Activated CD4-positive, CD25-positive, alpha-beta regulatory T cell treated with anti-CD3 and anti-CD28 coated beads, Interleukin-2, amount 50 U/mL, for 72 hours (primary cell): ENCODE results near the gene NLRC3.
A peak's percentile ranks its signal among the peaks of the same experiment; 100 is the strongest.
"Not testable (repeated sequence)": the region's sequence is repeated elsewhere in the genome, so short reads cannot be mapped to it uniquely, and the experiment has no call there.

Experiments
- DNase-seq: peaks from one replicate; pipeline ENCODE4 v3.0.0; 2021

NLRC3 gene

DNA sequence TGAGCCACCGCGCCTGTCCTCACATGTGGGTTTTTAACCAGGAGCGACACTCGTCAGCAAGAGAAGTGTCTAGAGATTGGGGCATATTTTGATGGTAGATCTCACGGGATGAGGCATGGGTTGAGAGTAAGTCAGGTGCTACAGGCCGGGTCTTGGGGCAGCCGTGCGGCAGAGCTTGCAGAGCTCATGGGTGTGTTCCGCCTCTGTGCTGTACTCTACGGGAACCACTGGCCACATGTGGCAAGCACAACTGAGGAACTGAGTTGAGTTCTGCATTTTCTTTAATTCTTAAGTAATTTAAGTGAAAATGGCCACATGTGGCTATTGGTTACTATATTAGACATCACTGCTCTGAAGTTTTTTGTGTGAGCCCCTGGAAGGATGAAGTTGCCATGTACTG lies 66.8 kb downstream of the NLRC3 start:
- no peak for DNase-seq

DNA sequence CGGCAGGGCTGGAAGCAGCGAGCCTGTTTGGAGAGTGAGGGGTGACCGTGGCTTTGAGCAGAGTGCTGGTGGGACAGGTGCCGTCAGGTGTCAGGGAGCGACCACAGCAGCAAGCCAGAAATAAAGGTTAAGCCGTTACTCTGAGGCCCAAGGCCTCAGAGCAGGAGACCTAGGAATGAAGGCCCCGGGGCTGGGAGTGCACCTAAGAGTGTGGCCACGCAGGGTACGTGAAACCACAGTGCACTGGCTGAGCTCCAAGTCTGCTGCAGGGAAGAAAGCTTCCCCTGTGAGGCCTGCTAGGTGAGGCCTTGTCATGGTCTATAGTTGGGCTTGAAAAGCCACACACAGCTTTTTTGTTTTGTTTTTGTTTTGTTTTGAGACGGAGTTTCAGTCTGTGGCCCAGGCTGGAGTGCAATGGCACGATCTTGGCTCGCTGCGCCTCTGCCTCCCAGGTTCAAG lies 67.7 kb downstream of the NLRC3 start:
- DNase-seq = peak; percentile 52

DNA sequence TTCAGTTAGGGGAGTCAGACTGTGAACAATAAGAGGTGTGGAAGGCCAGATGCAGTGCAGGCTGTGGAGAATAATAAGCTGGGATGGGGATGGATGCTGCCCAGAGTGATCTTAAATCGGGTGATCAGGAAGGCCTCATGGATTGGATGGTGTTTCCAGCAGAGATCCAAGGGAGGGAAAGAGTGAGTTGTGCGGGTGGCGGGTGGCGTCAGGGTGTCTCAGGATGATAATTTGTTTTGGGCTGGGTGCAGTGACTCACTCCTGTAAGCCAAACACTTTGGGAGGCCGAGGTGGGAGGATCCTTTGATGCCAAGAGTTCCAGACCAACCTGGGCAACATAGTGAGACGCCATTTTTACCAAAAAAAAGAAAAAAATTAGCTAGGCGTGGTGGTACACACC lies 68.5 kb downstream of the NLRC3 start:
- no peak for DNase-seq

DNA sequence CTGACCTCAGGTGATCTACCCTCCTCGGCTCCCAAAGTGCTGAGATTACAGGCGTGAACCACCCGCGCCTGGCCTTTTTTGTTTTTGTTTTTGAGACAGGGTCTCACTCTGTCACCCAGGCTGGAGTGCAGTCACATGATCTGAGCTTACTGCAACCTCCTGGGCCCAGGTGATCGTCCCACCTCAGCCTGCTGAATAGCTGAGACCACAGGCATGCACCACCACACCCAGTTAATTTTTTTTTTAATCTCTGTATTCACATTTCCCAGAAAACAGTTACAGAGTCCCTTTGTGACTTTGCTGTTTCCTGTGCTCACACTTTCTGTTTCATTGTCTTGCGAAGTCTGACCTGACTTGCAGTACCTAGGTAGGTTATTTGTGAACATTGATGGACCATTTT lies 73.7 kb downstream of the NLRC3 start:
- DNase-seq = peak; percentile 47

DNA sequence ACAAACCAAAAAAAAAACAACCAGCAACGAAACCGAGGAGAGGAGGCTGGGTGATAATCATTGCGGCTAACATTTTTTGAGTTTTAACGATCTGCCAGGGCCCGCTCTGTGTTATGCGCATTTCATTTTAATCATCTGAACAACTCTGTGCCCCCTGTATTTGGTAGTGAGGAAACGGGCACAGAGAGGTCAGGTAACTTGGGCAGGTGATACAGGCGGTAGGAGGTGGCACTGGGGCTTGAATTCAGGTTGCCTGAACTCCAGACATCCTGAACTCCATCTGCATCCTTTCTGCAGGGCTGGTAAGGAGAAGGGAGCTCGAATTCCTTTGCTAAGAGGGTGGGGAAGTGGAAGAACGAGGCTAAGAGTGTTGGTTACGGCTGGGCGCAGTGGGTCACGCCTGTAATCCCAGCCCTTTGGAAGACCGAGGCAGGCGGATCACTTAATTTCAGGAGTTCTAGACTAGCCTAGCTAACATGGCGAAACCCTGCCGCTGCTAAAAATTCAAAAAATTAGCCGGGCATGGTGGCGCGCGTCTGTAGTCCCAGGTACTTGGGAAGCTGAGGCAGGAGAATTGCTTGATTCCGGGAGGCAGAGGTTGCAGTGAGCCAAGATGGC lies 75.3 kb downstream of the NLRC3 start:
- DNase-seq = no peak

- not testable (repeated sequence) for DNase-seq
Measured at GRCh38 chr16:3501412-3501761, 75.8 kb downstream of the NLRC3 start.

- no peak for DNase-seq
Measured at GRCh38 chr16:3498988-3499387, 78.2 kb downstream of the NLRC3 start.

DNA sequence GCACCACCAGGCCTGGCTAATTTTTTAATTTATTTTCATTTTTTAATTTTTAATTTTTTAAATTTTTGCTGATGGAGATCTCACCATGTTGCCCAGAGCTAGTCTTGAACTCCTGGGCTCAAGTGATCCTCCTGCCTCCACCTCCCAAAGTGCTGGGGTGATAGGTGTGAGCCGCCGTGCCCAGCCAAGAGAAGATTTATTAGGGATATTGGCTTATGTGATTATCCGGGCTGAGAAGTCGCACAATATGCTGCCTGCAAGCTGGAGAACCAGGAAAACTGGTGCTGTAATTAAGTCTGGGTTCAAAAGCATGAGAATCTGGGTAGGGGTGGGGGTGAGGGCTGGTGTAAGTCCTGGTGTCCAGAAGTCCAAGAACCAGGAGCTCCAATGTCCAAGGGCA lies 79.4 kb downstream of the NLRC3 start:
- DNase-seq = no peak

DNA sequence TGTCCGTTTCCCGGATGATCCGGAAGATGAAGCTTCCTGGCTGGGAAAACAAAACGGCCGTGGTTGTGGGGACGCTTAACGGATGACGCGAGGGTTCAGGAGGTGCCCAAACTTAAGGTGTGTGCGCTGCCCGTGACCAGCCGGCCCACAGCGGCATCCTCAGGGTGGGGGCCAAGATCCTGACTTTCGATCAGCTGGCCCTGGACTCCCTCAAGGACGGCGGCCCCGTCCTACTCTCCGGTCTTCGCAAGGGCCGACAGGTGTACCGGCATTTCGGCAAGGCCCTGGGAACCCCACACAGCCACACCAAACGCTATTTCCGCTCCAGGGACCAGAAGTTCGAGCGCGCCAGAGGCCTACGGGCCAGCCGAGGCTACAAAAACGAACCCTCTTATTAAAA lies 80.8 kb downstream of the NLRC3 start:
- no peak for DNase-seq

DNA sequence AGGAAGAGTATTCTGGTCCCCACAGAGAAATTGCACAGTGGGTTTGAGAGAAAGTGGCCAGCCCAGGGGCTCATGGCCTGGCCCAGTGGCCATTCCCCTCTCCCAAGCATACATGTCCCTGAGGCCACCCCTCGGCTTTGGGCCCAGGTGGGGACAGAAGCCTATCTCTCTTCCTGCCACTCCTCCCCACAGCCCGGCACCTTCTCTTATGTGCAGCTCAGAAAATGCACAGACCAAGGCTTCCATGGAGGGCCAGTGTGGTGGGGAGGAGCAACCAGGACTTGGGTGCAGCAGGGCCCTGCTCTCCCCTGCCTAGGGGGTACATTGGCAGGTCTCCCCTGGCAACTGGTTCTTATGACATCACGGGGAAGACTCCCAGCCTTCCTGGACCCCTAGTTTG lies 82.0 kb downstream of the NLRC3 start, which contains the start of gene C16orf90:
C16orf90 (minus strand) TSS at position 314 of the 400 bp plus-strand sequence; CDS start at position 246, 68 bp downstream.
- DNase-seq = no peak

DNA sequence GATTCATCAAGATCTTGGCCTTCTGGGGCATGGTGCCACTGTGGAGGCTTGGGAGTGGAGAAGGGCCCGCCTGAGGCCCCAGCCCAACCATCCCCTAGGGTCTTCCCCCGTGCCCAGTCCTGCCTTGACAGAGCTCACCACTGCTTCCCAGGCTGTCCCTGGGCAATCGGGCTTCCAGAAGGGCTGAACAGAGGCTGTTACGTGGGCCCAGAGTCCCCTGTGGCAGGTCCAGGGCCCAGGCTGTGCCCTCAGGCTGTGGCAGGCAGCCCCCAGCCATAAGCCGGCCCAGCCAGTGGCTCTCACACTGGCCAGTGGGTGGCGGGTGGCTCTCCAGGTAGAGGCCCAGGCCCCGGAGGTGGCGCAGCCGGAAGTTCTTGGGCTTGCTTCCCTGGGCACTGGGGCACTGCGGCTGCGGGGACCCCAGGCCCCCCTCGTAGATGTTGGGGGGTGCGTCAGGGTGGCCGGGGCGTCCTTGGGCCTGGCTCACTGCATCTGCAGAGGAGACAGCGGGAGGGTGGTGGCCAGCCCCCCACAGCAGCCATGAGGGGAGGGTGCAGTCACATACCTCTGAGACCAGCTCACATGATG lies 82.7 kb downstream of the NLRC3 start:
- no peak for DNase-seq

DNA sequence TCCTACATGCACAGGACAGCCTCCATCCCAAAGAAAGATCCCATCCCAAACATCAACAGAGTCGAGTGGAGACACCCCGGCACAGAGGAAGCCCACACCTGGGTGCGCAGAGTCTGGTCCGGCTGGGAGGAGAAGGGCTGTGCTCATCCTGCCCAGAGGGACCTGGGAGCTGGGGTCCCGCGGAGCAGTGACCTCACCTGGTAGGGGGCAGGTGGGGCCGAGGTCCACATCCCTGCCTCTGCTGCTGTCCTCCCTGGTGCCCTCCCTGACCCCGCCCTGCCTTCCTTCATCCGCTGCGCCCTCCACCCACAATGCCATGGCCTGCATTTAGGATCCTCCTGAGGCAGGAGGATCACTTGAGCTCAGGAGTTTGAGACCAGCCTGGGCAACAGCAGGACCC lies 84.8 kb downstream of the NLRC3 start:
- no peak for DNase-seq

GRCh38 chr16:3490911-3491629 lies 86.1 kb downstream of the NLRC3 start:
- no peak for DNase-seq
